WTC11 (cell line): ENCODE data around the gene NDUFS2. TPM values are rescaled to one million over a fixed set of nuclear protein-coding genes. Genes with fewer than 3 reads are reported as not detected.
A peak's percentile ranks its signal among the peaks of the same experiment; 100 is the strongest.

ENCODE experiments used
- ATAC-seq: fragments of 200-7000 bp; cut with Tn5 transposase; 2 replicates; pipeline ENCODE4 v1.10.0; 2021; ENCODE audit warnings: mild to moderate bottlenecking, moderate library complexity
- CTCF ChIA-PET: fragments of 300-600 bp; sonication (Branson Sonifier 250); formaldehyde crosslinking; loops from one replicate; lab custom pipeline; 2021; ENCODE audit warnings: antibody characterized with exemption; lab: Charles Lee
- POLR2A ChIA-PET: fragments of 350-600 bp; sonication (Branson Sonifier 250); formaldehyde crosslinking; loops from one replicate; lab custom pipeline; 2021; ENCODE audit warnings: antibody characterized with exemption; lab: Charles Lee
- DNase-seq: peaks from one replicate; pipeline ENCODE4 v3.0.0; 2021; ENCODE audit warnings: low spot score
- H3K27ac Mint-ChIP-seq: 2 replicates; pipeline ENCODE4 v1.8.0; 2021; ENCODE audit warnings: mixed read lengths
- H3K27me3 Mint-ChIP-seq: 2 replicates; pipeline ENCODE4 v1.8.0; 2021; ENCODE audit warnings: low read depth, mild to moderate bottlenecking, moderate library complexity, mixed read lengths
- H3K36me3 Mint-ChIP-seq: 2 replicates; pipeline ENCODE4 v1.8.0; 2021; ENCODE audit warnings: mixed read lengths
- H3K4me1 Mint-ChIP-seq: 2 replicates; pipeline ENCODE4 v1.8.0; 2022; ENCODE audit warnings: mixed read lengths
- H3K4me3 Mint-ChIP-seq: 2 replicates; pipeline ENCODE4 v1.8.0; 2021; ENCODE audit warnings: mild to moderate bottlenecking, moderate library complexity, mixed read lengths
- H3K9me3 Mint-ChIP-seq: 2 replicates; pipeline ENCODE4 v1.8.0; 2021; ENCODE audit warnings: mixed read lengths
- AR ChIP-seq: fragments of 250-450 bp; sonication (Bioruptor Pico); IDR thresholded peaks from 2 replicates; pipeline ENCODE4 v1.9.0; 2021; ENCODE audit warnings: mild to moderate bottlenecking
- E2F4 ChIP-seq: sonication (generic); formaldehyde crosslinking; IDR thresholded peaks from 2 replicates; pipeline ENCODE4 v1.8.1; 2022; ENCODE audit warnings: low read depth, mild to moderate bottlenecking, moderate library complexity, missing genetic modification reagents, borderline replicate concordance
- ERG ChIP-seq: fragments of 250-450 bp; sonication (Bioruptor Pico); IDR thresholded peaks from 2 replicates; pipeline ENCODE4 v1.8.0; 2021; ENCODE audit warnings: mild to moderate bottlenecking
- ESRRA ChIP-seq: sonication (generic); formaldehyde crosslinking; IDR thresholded peaks from 2 replicates; pipeline ENCODE4 v1.8.1; 2022; ENCODE audit warnings: mild to moderate bottlenecking, missing genetic modification reagents, borderline replicate concordance
- FOXJ3 ChIP-seq: sonication (generic); formaldehyde crosslinking; IDR thresholded peaks from 2 replicates; pipeline ENCODE4 v1.9.0; 2021; ENCODE audit warnings: missing genetic modification reagents, mild to moderate bottlenecking, borderline replicate concordance
- FOXP1 ChIP-seq: sonication (generic); formaldehyde crosslinking; IDR thresholded peaks from 2 replicates; pipeline ENCODE4 v1.8.0; 2022; ENCODE audit warnings: missing genetic modification reagents, mild to moderate bottlenecking, moderate library complexity, borderline replicate concordance
- FOXP4 ChIP-seq: sonication (generic); formaldehyde crosslinking; IDR thresholded peaks from 2 replicates; pipeline ENCODE4 v1.8.0; 2022; ENCODE audit warnings: mild to moderate bottlenecking, missing genetic modification reagents
- GABPB1 ChIP-seq: sonication (generic); formaldehyde crosslinking; IDR thresholded peaks from 2 replicates; pipeline ENCODE4 v1.8.1; 2023; ENCODE audit warnings: mild to moderate bottlenecking, missing genetic modification reagents
- GRHL2 ChIP-seq: fragments of 250-450 bp; sonication (Bioruptor Pico); IDR thresholded peaks from 2 replicates; pipeline ENCODE4 v1.8.0; 2022; ENCODE audit warnings: mild to moderate bottlenecking, moderate library complexity; ENCODE audit not compliant: insufficient replicate concordance, severe bottlenecking
- HMGXB4 ChIP-seq: sonication (generic); formaldehyde crosslinking; IDR thresholded peaks from 2 replicates; pipeline ENCODE4 v1.8.1; 2023; ENCODE audit warnings: mild to moderate bottlenecking, moderate library complexity, missing genetic modification reagents
- MLX ChIP-seq: sonication (generic); formaldehyde crosslinking; IDR thresholded peaks from 2 replicates; pipeline ENCODE4 v1.8.1; 2023; ENCODE audit warnings: mild to moderate bottlenecking, missing genetic modification reagents, moderate library complexity
- NFE2L1 ChIP-seq: sonication (generic); formaldehyde crosslinking; IDR thresholded peaks from 2 replicates; pipeline ENCODE4 v1.8.1; 2023; ENCODE audit warnings: missing genetic modification reagents
- NFYB ChIP-seq: sonication (generic); formaldehyde crosslinking; conservative IDR thresholded peaks from 2 replicates; pipeline ENCODE4 v1.8.0; 2022; ENCODE audit warnings: low read depth, missing genetic modification reagents
- NR2C2 ChIP-seq: sonication (generic); formaldehyde crosslinking; IDR thresholded peaks from 2 replicates; pipeline ENCODE4 v1.8.0; 2022; ENCODE audit warnings: mild to moderate bottlenecking, missing genetic modification reagents
- RELA ChIP-seq: sonication (generic); formaldehyde crosslinking; IDR thresholded peaks from 2 replicates; pipeline ENCODE4 v1.8.1; 2022; ENCODE audit warnings: missing genetic modification reagents, mild to moderate bottlenecking, borderline replicate concordance
- SMAD3 ChIP-seq: sonication (generic); formaldehyde crosslinking; IDR thresholded peaks from 2 replicates; pipeline ENCODE4 v1.8.0; 2022; ENCODE audit warnings: missing genetic modification reagents, mild to moderate bottlenecking, borderline replicate concordance
- TCF7 ChIP-seq: sonication (generic); formaldehyde crosslinking; IDR thresholded peaks from 2 replicates; pipeline ENCODE4 v1.8.0; 2022; ENCODE audit warnings: mild to moderate bottlenecking, low read depth, missing genetic modification reagents, moderate library complexity
- TP53 ChIP-seq: sonication (generic); formaldehyde crosslinking; IDR thresholded peaks from 2 replicates; pipeline ENCODE4 v1.8.1; 2023; ENCODE audit warnings: mild to moderate bottlenecking, missing genetic modification reagents
- ZNF138 ChIP-seq: sonication (generic); formaldehyde crosslinking; conservative IDR thresholded peaks from 2 replicates; pipeline ENCODE4 v1.8.1; 2022; ENCODE audit warnings: mild to moderate bottlenecking, moderate library complexity, missing genetic modification reagents
- ZNF317 ChIP-seq: sonication (generic); formaldehyde crosslinking; IDR thresholded peaks from 2 replicates; pipeline ENCODE4 v1.8.1; 2023; ENCODE audit warnings: low read depth, mild to moderate bottlenecking, moderate library complexity, missing genetic modification reagents, borderline replicate concordance
- ZNF416 ChIP-seq: fragments of 250-450 bp; sonication (Bioruptor Pico); IDR thresholded peaks from 2 replicates; pipeline ENCODE4 v1.9.0; 2021; ENCODE audit warnings: mild to moderate bottlenecking, inconsistent platforms
- ZNF423 ChIP-seq: fragments of 250-450 bp; sonication (Bioruptor Pico); IDR thresholded peaks from 2 replicates; pipeline ENCODE4 v2.1.2; 2022; ENCODE audit warnings: mild to moderate bottlenecking, moderate library complexity
- total RNA-seq: library from RNA; stranded (reverse); gene quantifications from 3 replicates; pipeline ENCODE4 v1.2.3, GENCODE V29; 2021
- TF ChIP-seq, protein P1 (sequence below): sonication (generic); formaldehyde crosslinking; IDR thresholded peaks from 2 replicates; pipeline ENCODE4 v1.8.1; 2023; ENCODE audit warnings: mild to moderate bottlenecking, missing genetic modification reagents, borderline replicate concordance

NDUFS2 gene
- total RNA-seq, 1 experiment from 2014 or later: 108 TPM

DNA sequence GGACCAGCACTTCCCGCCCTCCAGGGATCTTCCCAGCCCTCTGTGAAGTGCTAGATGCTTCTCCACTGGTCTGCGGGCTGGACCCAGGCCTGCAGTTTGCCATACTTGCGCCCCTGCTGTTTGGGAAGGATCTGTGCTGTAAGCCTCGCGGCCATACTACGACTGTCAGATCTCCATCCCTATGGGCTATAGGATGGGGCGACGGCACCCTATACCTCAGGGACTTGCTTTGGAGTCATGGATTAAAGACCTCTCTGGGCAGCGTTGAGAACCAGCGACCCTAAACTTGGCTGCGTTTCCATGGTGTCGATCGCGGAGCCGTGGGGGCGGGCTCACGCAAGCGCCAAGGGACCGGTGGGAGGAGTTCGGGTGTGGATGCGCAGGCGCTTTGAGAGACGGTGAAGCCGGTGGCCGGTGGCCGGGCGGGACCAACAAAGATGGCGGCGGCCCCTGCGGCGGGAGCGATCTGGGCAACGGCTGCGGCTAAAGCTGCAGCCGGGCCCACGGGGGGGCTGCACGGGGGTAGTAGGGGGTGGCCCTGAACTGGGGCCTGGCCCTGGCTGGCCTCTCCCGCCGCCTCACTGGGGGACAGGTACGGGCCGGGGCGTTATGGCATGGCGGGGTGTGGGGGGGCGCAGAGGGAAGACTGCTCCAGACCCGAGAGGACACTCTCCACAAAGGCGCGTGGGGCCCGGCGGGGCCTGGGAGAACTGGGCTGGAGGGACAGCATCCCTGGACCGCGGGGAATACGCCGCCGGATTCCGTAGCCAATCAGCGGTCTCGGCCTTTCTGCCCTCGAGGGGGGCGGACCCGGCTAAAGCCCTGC lies 42.9 kb upstream of the NDUFS2 start, which contains the start of gene USP21 (continued):
- TF ChIP-seq TP53 (CRISPR knock-in tag): no peak
- no peak for TF ChIP-seq ZNF423 (CRISPR knock-in tag)
- TF ChIP-seq GRHL2 (CRISPR knock-in tag): no peak
- TF ChIP-seq FOXP1: no peak; the same call in 1 of the 2 replicates
- no peak for TF ChIP-seq RELA (CRISPR knock-in tag)
- TF ChIP-seq ZNF416: no peak
- 0 out of 2 replicates have a peak, but pooled peaks have one; percentile 59 for TF ChIP-seq ERG (CRISPR knock-in tag)
- TF ChIP-seq ZNF138 (CRISPR knock-in tag): no peak
- no peak for TF ChIP-seq ESRRA (CRISPR knock-in tag)
- TF ChIP-seq NFE2L1 (CRISPR knock-in tag): no peak
- TF ChIP-seq, protein P1, sequence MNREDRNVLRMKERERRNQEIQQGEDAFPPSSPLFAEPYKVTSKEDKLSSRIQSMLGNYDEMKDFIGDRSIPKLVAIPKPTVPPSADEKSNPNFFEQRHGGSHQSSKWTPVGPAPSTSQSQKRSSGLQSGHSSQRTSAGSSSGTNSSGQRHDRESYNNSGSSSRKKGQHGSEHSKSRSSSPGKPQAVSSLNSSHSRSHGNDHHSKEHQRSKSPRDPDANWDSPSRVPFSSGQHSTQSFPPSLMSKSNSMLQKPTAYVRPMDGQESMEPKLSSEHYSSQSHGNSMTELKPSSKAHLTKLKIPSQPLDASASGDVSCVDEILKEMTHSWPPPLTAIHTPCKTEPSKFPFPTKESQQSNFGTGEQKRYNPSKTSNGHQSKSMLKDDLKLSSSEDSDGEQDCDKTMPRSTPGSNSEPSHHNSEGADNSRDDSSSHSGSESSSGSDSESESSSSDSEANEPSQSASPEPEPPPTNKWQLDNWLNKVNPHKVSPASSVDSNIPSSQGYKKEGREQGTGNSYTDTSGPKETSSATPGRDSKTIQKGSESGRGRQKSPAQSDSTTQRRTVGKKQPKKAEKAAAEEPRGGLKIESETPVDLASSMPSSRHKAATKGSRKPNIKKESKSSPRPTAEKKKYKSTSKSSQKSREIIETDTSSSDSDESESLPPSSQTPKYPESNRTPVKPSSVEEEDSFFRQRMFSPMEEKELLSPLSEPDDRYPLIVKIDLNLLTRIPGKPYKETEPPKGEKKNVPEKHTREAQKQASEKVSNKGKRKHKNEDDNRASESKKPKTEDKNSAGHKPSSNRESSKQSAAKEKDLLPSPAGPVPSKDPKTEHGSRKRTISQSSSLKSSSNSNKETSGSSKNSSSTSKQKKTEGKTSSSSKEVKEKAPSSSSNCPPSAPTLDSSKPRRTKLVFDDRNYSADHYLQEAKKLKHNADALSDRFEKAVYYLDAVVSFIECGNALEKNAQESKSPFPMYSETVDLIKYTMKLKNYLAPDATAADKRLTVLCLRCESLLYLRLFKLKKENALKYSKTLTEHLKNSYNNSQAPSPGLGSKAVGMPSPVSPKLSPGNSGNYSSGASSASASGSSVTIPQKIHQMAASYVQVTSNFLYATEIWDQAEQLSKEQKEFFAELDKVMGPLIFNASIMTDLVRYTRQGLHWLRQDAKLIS: no peak
- TF ChIP-seq HMGXB4 (CRISPR knock-in tag): no peak
- no peak for TF ChIP-seq ZNF317 (CRISPR knock-in tag)
- TF ChIP-seq NFYB (CRISPR knock-in tag): peak; percentile 63
- peak; percentile 38 for TF ChIP-seq GABPB1 (CRISPR knock-in tag)
- no peak for TF ChIP-seq SMAD3 (CRISPR knock-in tag)
- no peak for TF ChIP-seq NR2C2 (CRISPR knock-in tag)
- TF ChIP-seq FOXJ3 (CRISPR knock-in tag): no peak
- TF ChIP-seq MLX (CRISPR knock-in tag): no peak

GRCh38 chr1:161159913-161160243 lies 42.3 kb upstream of the NDUFS2 start:
- POLR2A ChIA-PET: no interaction called here
- no peak for ATAC-seq
- no peak for DNase-seq
- H3K4me1 Mint-ChIP-seq: peaks cover 24% of the 10 kb centered on the region
- peaks cover 22% of the 10 kb centered on the region for H3K36me3 Mint-ChIP-seq
- H3K27ac Mint-ChIP-seq: no peak overlapping the region; the same call in 1 of the 2 replicates
- CTCF ChIA-PET: interaction anchor here (1.2 kb wide), 1 partner anchor 66 kb away, joined by 3 read pairs; the partner anchor contains the start of gene TOMM40L
- H3K27me3 Mint-ChIP-seq: no peaks in the 10 kb centered on the region
- peak overlapping the region; percentile 84 for H3K4me3 Mint-ChIP-seq
- H3K9me3 Mint-ChIP-seq: no peaks in the 10 kb centered on the region
- TF ChIP-seq TCF7 (CRISPR knock-in tag) (no peak), FOXP4 (CRISPR knock-in tag) (no peak), ZNF423 (CRISPR knock-in tag) (no peak), AR (CRISPR knock-in tag) (no peak), E2F4 (CRISPR knock-in tag) (no peak)
